Gastrocnemius medialis (tissue), 4 donors: ENCODE measurements around the gene PLIN5. TPM values are rescaled to one million over a fixed set of nuclear protein-coding genes. Genes with fewer than 3 reads are reported as not detected.
A peak's percentile ranks its signal among the peaks of the same experiment; 100 is the strongest.

Source experiments
- ATAC-seq, 2 donors: fragments of 150-250 bp; one replicate each; pipeline ENCODE4 v1.9.1; 2016
- DNase-seq, 2 donors: peaks; one replicate each; pipeline ENCODE4 v3.0.0-alpha.2; 2019
- H3K27ac ChIP-seq, 4 donors: fragments of 200-600 bp; sonication (generic); 1 replicate in 1 of 4; 2 replicates in 3 of 4; pipeline ENCODE4 v1.5.1; 2016 to 2018; ENCODE audit warnings: mild to moderate bottlenecking in 2 of 4, moderate library complexity in 1 of 4
- H3K27me3 ChIP-seq, 3 donors: fragments of 200-600 bp; sonication (generic) in 2 of 3; 1 replicate in 1 of 3; 2 replicates in 2 of 3; pipeline versions ENCODE4 v1.5.1 to v1.6.0; 2016 to 2019; ENCODE audit warnings: mild to moderate bottlenecking in 1 of 3, moderate library complexity in 1 of 3
- H3K36me3 ChIP-seq, 2 donors: fragments of 200-600 bp; sonication (generic) in 1 of 2; one replicate each; pipeline ENCODE4 v1.5.1; 2017 to 2018
- H3K4me1 ChIP-seq, 2 donors: fragments of 200-600 bp; sonication (generic) in 1 of 2; one replicate each; pipeline ENCODE4 v1.5.1; 2016 to 2017; ENCODE audit warnings: mild to moderate bottlenecking in 2 of 2
- H3K4me3 ChIP-seq, 4 donors: fragments of 200-600 bp; sonication (generic) in 3 of 4; 1 replicate in 1 of 4; 2 replicates in 3 of 4; pipeline ENCODE4 v1.5.1; 2016 to 2019; ENCODE audit warnings: mild to moderate bottlenecking in 2 of 4
- H3K9me3 ChIP-seq, 3 donors: fragments of 200-600 bp; sonication (generic) in 2 of 3; 1 replicate in 1 of 3; 2 replicates in 2 of 3; pipeline ENCODE4 v1.5.1; 2016 to 2019
- CTCF ChIP-seq, 5 experiments: fragments of 450-650 bp in 3 of 5; fragments of 200-600 bp in 2 of 5; sonication (generic) in 2 of 5; IDR thresholded peaks in 4 of 5; conservative IDR thresholded peaks in 1 of 5; 1 replicate in 4 of 5; 2 replicates in 1 of 5; pipeline ENCODE4 v1.5.1; 2016 to 2019; ENCODE audit warnings: antibody characterized with exemption in 5 of 5, mild to moderate bottlenecking in 3 of 5, moderate library complexity in 3 of 5
- POLR2A ChIP-seq, 2 donors: fragments of 450-650 bp; IDR thresholded peaks; one replicate each; pipeline ENCODE4 v1.6.1; 2017; ENCODE audit warnings: antibody characterized with exemption in 2 of 2, mild to moderate bottlenecking in 2 of 2, moderate library complexity in 2 of 2
- in situ Hi-C, 4 donors: fragments of 200-750 bp; cut with MboI; loops; one replicate each; pipeline versions ENCODE4 v1.15.0 to v1.8.0; 2017; ENCODE audit warnings: low sequenced_read_pairs in 4 of 4
- intact Hi-C: fragments of 100-400 bp; cut with DNase I; formaldehyde crosslinking; loops from one replicate; pipeline ENCODE4 v1.15.1; 2023; ENCODE audit warnings: low total_unique reads
- total RNA-seq, 4 donors: library from RNA; depleted of rRNA; stranded (reverse); fragments of >200 nt; gene quantifications; one replicate each; pipeline versions ENCODE4 v1.1.0 to v1.2.3, GENCODE V29; 2016

The PLIN5 gene
- total RNA-seq, 4 donors from 2014 or later, result 23.5 to 127 (median 52.9) TPM

GRCh38 chr19:4559569-4559968, 24.5 kb upstream of the PLIN5 start, which contains the start of gene SEMA6B:
SEMA6B (minus strand) TSS chr19:4559684; CDS start chr19:4558457, 1,227 bp downstream.
- Histone ChIP-seq H3K27me3 (no peaks in the 10 kb centered on the region), H3K36me3 (no peaks in the 10 kb centered on the region), H3K4me3 (peak within 1 kb of the TSS in 3 of 4 donors; percentile 36 to 54 (median 49)), H3K27ac (peak within 1 kb of the TSS; percentile 52 to 81 (median 70)), H3K4me1 (no peaks in the 10 kb centered on the region), H3K9me3 (no peaks in the 10 kb centered on the region)
- TF ChIP-seq CTCF (IDR thresholded peaks at IDR 0.05 in 4 of 5, conservative IDR thresholded peaks at IDR 0.05 in 1 of 5), result no peak
- peak in 1 of 2 donors; percentile 43 for TF ChIP-seq POLR2A (IDR thresholded peaks at IDR 0.05)
- intact Hi-C loops, result loop anchor here (2.0 to 10.0 kb wide), 2 partner anchors 23 to 215 kb away; no protein-coding TSS in a partner anchor
- DNase-seq (peak in 1 of 2 donors; percentile 21), ATAC-seq (peak in 1 of 2 donors; percentile 47)
- in situ Hi-C loops, result no loop called here

GRCh38 chr19:4557971-4558941, 23.2 kb upstream of the PLIN5 start:
- intact Hi-C loops, result loop anchor here (1.0 to 10.0 kb wide), 3 partner anchors 21 to 217 kb away; no protein-coding TSS in a partner anchor
- peak overlapping the region; percentile 33 to 81 (median 70) for H3K27ac ChIP-seq
- H3K9me3 ChIP-seq, result no peaks in the 10 kb centered on the region
- H3K4me3 ChIP-seq, result peak overlapping the region in 3 of 4 donors; percentile 36 to 54 (median 49)
- in situ Hi-C loops, result no loop called here
- no peak for DNase-seq
- H3K4me1 ChIP-seq, result no peaks in the 10 kb centered on the region
- no peak for ATAC-seq
- no peaks in the 10 kb centered on the region for H3K27me3 ChIP-seq
- H3K36me3 ChIP-seq, result no peaks in the 10 kb centered on the region
- peak; percentile 92 to 100 (median 97) for TF ChIP-seq CTCF (IDR thresholded peaks at IDR 0.05 in 4 of 5, conservative IDR thresholded peaks at IDR 0.05 in 1 of 5)
- no peak for TF ChIP-seq POLR2A (IDR thresholded peaks at IDR 0.05)

- DNase-seq, result no peak
- in situ Hi-C loops, result no loop called here
- intact Hi-C loops, result loop anchor here (10.0 kb wide), 1 partner anchor 217 kb away; no protein-coding TSS in a partner anchor
Observed at GRCh38 chr19:4557144-4557970, 22.3 kb upstream of the PLIN5 start.

More at GRCh38 chr19:4557144-4557970, 22.3 kb upstream of the PLIN5 start:
- no peak for TF ChIP-seq CTCF (IDR thresholded peaks at IDR 0.05 in 4 of 5, conservative IDR thresholded peaks at IDR 0.05 in 1 of 5)
- no peak for TF ChIP-seq POLR2A (IDR thresholded peaks at IDR 0.05)
- no peak for ATAC-seq
- H3K27ac ChIP-seq, result peak overlapping the region in 1 of 4 donors; percentile 70
- peak overlapping the region in 1 of 4 donors; percentile 54 for H3K4me3 ChIP-seq
- H3K27me3 ChIP-seq, result no peaks in the 10 kb centered on the region
- H3K36me3 ChIP-seq, result no peaks in the 10 kb centered on the region
- no peaks in the 10 kb centered on the region for H3K4me1 ChIP-seq
- H3K9me3 ChIP-seq, result no peaks in the 10 kb centered on the region
